ENCODE measurements around the gene FHIP1B.
"Not testable (repeated sequence)": the region's sequence is repeated elsewhere in the genome, so short reads cannot be mapped to it uniquely, and the experiment has no call there.

DNA sequence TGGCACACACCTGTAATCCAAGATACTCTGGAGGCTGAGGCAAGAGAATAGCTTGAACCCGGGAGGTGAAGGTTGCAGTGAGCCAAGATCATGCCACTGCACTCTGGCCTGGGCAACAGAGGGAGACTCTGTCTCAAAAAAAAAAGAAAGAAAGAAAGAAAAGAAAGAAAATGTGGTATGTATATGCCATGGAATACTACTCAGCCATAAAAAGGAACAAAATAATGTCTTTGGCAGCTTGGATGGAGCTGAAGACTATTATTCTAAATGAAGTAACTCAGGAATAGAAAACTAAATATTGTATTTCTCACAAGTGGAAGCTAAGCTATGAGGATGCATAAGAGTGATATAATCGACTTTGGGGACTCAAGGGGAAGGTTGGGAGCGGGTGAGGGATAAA is 14.5 kb upstream of the FHIP1B start:
- TF ChIP-seq, protein P1, sequence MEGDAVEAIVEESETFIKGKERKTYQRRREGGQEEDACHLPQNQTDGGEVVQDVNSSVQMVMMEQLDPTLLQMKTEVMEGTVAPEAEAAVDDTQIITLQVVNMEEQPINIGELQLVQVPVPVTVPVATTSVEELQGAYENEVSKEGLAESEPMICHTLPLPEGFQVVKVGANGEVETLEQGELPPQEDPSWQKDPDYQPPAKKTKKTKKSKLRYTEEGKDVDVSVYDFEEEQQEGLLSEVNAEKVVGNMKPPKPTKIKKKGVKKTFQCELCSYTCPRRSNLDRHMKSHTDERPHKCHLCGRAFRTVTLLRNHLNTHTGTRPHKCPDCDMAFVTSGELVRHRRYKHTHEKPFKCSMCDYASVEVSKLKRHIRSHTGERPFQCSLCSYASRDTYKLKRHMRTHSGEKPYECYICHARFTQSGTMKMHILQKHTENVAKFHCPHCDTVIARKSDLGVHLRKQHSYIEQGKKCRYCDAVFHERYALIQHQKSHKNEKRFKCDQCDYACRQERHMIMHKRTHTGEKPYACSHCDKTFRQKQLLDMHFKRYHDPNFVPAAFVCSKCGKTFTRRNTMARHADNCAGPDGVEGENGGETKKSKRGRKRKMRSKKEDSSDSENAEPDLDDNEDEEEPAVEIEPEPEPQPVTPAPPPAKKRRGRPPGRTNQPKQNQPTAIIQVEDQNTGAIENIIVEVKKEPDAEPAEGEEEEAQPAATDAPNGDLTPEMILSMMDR (IDR thresholded peaks at IDR 0.05) = not testable (repeated sequence)
- TF ChIP-seq POLR2A, POLR2AphosphoS5 (IDR thresholded peaks at IDR 0.05): not testable (repeated sequence)

Data from suprapubic skin (tissue), 4 donors.